Activated T-helper 1 cell treated with anti-CD3 and anti-CD28 coated beads, Interleukin-12 subunit alpha, Interleukin-12 subunit beta, Interleukin-2, Interleukin-4 antibody, amounts not matched to agents 30 ng/mL and 10 ng/mL and 1 ng/mL, durations not matched to agents 14 hours and 24 hours and 36 hours (primary cell): ENCODE measurements around the gene PRKCD. TPM values are rescaled to one million over a fixed set of nuclear protein-coding genes. Genes with fewer than 3 reads are reported as not detected.
A peak's percentile ranks its signal among the peaks of the same experiment; 100 is the strongest.

ENCODE experiments used
- DNase-seq: peaks from one replicate; pipeline ENCODE4 v3.0.0; 2021; ENCODE audit warnings: low spot score
- H3K27ac Mint-ChIP-seq: one replicate; pipeline ENCODE4 v1.8.0; 2021; ENCODE audit warnings: mild to moderate bottlenecking, mixed read lengths
- H3K27me3 Mint-ChIP-seq: one replicate; pipeline ENCODE4 v1.8.0; 2022; ENCODE audit warnings: mild to moderate bottlenecking, moderate library complexity, mixed read lengths; ENCODE audit not compliant: insufficient read depth
- H3K36me3 Mint-ChIP-seq: one replicate; pipeline ENCODE4 v1.8.0; 2021; ENCODE audit warnings: low read depth, mixed read lengths
- H3K4me1 Mint-ChIP-seq: one replicate; pipeline ENCODE4 v1.8.0; 2021; ENCODE audit warnings: low read depth, mixed read lengths
- H3K4me3 Mint-ChIP-seq: one replicate; pipeline ENCODE4 v1.8.0; 2021; ENCODE audit warnings: mild to moderate bottlenecking, moderate library complexity, mixed read lengths
- H3K9me3 Mint-ChIP-seq: one replicate; pipeline ENCODE4 v1.8.0; 2021; ENCODE audit warnings: mixed read lengths
- intact Hi-C: fragments of 100-400 bp; cut with micrococcal nuclease; formaldehyde crosslinking; loops from one replicate; pipeline ENCODE4 v1.15.1; 2024
- total RNA-seq: library from RNA; stranded (reverse); gene quantifications from 2 replicates; pipeline ENCODE4 v1.2.3, GENCODE V29; 2022

Gene PRKCD
- 24.8 and 28.0 TPM in 2 replicates for total RNA-seq

DNA sequence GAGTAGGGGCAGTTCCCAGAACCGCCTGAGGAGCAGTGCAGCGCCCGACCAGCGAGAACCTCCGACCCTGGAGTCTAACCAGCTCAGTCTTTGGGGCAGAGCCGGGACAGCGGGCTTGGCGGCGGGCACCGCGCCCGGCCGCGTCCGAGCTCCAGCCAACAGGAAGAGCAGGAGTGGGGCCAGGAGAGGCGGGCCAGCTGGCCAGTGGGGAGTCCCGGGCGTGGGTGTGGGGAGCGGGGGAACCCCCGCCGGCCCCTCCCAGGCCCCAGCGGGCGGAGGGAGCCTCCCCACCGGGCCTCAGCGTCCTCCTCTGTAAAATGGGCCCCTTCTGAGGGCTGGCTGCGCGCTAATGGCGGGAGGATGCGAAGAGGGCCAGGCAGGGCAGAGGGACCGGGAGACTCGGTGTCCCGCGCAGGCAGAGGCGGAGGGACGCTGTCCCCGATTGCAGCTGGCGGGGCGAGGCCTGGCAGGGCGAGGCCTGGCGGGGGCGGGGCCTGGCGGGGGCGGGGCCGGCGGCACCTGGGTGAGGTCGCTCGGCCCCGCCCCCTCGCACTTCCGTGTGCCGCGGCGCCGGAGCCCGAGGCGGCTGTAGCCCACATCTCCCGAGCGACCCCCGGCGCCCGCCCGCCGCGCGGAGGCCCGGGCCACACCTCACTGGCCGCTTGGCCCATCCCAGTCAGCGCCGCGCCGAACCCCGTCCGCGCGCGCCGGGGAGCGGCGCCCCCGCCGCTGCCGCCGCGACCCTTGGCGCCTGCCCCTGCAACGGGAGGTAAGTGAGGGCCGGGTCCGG lies at the start of gene PRKCD:
TSS of gene PRKCD (plus strand) at position 550 of the 790 bp plus-strand sequence. CDS start 17,214 bp downstream, outside the sequence.
- H3K9me3 Mint-ChIP-seq, result no peaks in the 10 kb centered on the region
- peak within 1 kb of the TSS; percentile 89 for H3K27ac Mint-ChIP-seq
- H3K4me1 Mint-ChIP-seq, result peaks cover 32% of the 10 kb centered on the region
- intact Hi-C loops, result loop anchor here (1.0 to 2.0 kb wide), 3 partner anchors 31 to 46 kb away; partner anchors contain the start of gene RFT1
- peak; percentile 67 for DNase-seq
- no peaks in the 10 kb centered on the region for H3K36me3 Mint-ChIP-seq
- peak within 1 kb of the TSS; percentile 89 for H3K4me3 Mint-ChIP-seq
- peaks cover 18% of the 10 kb centered on the region for H3K27me3 Mint-ChIP-seq

GRCh38 chr3:53111822-53112221 lies 49.2 kb upstream of the PRKCD start:
- intact Hi-C loops, result loop anchor here (10.0 kb wide), 1 partner anchor 603 kb away; no protein-coding TSS in a partner anchor
- Mint-ChIP-seq H3K27me3 (no peaks in the 10 kb centered on the region), H3K36me3 (peaks cover 14% of the 10 kb centered on the region), H3K4me3 (no peak overlapping the region), H3K4me1 (peaks cover 31% of the 10 kb centered on the region), H3K27ac (no peak overlapping the region), H3K9me3 (peaks cover 3% of the 10 kb centered on the region)
- no peak for DNase-seq

DNA sequence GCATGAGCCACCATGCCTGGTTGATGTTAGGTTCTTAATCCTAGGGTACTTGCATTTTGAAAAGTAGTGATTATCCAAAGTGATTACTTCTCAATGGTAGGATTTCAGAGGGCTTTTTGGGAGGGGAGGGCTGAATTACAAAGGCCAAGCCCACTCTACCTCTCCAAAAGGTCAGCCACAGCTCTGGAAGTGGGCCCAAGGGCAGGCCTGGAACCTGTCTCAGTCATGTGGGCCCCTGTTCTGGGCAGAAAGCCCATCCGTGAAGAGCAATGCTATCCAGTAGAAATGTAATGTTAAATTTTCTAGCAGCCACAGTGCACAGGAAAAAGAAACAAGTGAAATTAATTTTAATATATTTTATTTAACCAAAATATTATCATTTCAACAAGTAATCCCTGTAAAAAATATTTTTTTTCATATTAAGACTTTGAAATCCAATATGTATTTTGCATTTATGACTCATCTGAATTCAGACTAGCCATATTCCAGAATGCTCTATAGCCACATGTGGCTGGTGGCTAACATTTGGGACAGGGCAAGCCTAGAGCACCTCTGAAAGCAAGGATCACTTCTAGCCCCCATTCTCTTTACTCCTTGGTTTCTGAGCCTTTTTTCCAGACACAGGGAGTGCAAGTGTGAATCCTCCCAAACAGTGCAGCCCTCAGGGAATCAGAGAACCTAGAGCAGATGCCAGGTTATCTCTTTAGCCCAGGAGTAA lies 47.6 kb upstream of the PRKCD start:
- H3K27me3 Mint-ChIP-seq, result no peaks in the 10 kb centered on the region
- H3K27ac Mint-ChIP-seq, result no peak overlapping the region
- H3K4me3 Mint-ChIP-seq, result no peak overlapping the region
- peaks cover 15% of the 10 kb centered on the region for H3K36me3 Mint-ChIP-seq
- intact Hi-C loops, result loop anchor here (1.0 to 10.0 kb wide), 7 partner anchors 17 to 601 kb away; partner anchors contain the start of genes DCP1A, PRKCD, RFT1 and TKT
- no peak for DNase-seq
- peaks cover 22% of the 10 kb centered on the region for H3K4me1 Mint-ChIP-seq
- H3K9me3 Mint-ChIP-seq, result peaks cover 3% of the 10 kb centered on the region

DNA sequence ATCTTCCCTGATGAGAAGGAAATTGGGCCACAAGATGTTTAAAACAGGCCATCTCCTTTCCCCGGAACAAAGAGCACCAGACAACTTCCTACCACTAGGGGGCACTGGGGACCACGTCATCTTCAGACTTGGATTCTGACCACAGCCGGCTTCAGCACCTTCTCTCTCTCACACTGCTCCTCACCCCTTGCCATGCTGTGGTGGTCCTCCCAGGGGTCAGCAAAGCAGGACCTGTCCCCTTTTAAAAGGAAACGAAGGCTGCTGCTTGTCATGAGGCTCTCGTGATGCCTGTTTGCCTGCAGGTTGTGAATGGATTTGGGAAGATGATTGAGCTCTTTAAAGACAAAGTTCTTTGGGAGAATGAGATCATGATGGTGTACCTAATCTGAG lies 47.0 kb upstream of the PRKCD start:
- peak; percentile 76 for DNase-seq
- H3K27ac Mint-ChIP-seq, result no peak overlapping the region
- peaks cover 19% of the 10 kb centered on the region for H3K4me1 Mint-ChIP-seq
- H3K27me3 Mint-ChIP-seq, result no peaks in the 10 kb centered on the region
- intact Hi-C loops, result loop anchor here (1.0 to 10.0 kb wide), 7 partner anchors 16 to 601 kb away; partner anchors contain the start of genes DCP1A, PRKCD, RFT1 and TKT
- H3K36me3 Mint-ChIP-seq, result peaks cover 17% of the 10 kb centered on the region
- H3K9me3 Mint-ChIP-seq, result peaks cover 2% of the 10 kb centered on the region
- H3K4me3 Mint-ChIP-seq, result no peak overlapping the region

DNA sequence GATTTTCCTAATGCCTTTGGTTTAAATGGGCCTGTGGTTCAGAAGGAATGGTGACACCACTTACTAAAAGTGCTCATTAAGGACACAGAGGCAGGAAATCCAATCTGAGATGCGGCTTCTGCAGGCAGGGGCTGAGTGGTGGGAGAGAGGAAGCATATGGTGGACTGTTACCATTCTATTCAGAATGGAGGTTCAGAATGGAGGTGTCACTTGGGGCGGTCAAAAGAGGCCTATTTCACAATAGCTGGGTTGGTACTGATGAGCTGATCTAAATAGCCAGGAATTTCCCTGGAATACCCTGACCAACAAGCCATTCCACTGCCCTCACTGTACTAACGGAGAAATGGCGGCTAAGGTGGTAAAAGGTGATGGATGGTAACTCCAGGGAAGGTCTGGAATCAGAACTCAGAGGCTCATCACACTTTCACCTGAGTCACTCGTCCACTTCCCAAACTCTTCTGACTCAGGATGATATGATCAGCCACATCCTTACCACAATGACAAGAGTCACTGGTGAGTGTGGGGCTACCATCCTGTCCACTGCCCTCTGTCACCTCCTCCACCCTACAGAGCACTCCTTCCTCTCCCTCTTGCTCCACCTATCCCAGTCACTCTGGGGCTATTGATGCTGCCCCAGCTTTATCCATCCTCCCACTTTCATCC lies 46.5 kb upstream of the PRKCD start:
- DNase-seq, result no peak
- Mint-ChIP-seq H3K4me3 (no peak overlapping the region), H3K9me3 (no peaks in the 10 kb centered on the region)

DNA sequence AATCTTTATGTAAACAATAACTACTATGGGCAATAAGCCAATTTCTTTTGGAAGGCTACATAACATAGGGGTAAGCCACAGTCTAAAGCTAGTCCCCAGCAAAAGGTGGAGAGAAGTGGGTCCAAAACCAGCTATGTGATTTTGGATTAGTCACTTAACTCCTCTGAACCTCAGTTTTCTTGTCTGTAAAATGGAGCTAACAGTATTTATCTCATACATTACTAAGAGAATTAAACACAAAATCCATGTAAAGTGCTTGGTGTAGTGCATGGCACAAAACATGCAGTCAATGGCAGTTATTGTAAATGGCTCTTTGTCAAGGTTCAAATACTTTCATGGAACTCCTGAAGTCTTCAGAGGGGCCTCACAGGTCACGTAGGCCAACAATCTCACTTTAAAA lies 44.1 kb upstream of the PRKCD start:
- H3K9me3 Mint-ChIP-seq, result no peaks in the 10 kb centered on the region
- H3K27ac Mint-ChIP-seq, result no peak overlapping the region
- H3K4me1 Mint-ChIP-seq, result peaks cover under 1% of the 10 kb centered on the region
- H3K36me3 Mint-ChIP-seq, result peaks cover 27% of the 10 kb centered on the region
- DNase-seq, result no peak
- H3K27me3 Mint-ChIP-seq, result no peaks in the 10 kb centered on the region
- intact Hi-C loops, result loop anchor here (10.0 kb wide), 1 partner anchor 598 kb away; no protein-coding TSS in a partner anchor
- H3K4me3 Mint-ChIP-seq, result no peak overlapping the region

More for the DNA sequence above, 46.5 kb upstream of the PRKCD start:
- Mint-ChIP-seq H3K27me3 (no peaks in the 10 kb centered on the region), H3K27ac (no peak overlapping the region), H3K4me1 (peaks cover 14% of the 10 kb centered on the region), H3K36me3 (peaks cover 14% of the 10 kb centered on the region)
- intact Hi-C loops, result loop anchor here (1.0 to 10.0 kb wide), 7 partner anchors 16 to 600 kb away; partner anchors contain the start of genes DCP1A, PRKCD, RFT1 and TKT

DNA sequence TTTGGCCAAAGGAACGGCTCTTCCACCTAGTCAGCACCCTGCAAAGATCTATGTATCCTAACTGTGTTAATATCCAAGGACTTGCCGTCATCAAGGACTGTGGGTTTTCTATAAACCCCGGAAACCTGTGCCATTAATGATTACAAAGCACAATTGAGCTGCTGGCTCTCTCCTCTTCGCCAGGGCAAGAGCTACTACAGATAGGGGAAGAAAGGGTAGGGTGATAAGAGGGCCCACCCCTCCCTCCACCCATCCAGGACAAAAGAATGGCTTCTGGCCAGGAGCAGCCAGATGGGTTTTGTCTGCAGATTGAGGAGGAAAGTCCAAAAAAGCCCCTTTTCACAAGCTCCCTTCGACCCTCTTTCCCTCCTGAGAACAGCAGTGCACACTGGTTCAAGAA lies 40.7 kb upstream of the PRKCD start:
- Mint-ChIP-seq H3K9me3 (no peaks in the 10 kb centered on the region), H3K27ac (no peak overlapping the region), H3K4me1 (peaks cover 5% of the 10 kb centered on the region), H3K4me3 (no peak overlapping the region), H3K36me3 (peaks cover 51% of the 10 kb centered on the region), H3K27me3 (no peaks in the 10 kb centered on the region)
- no peak for DNase-seq
- intact Hi-C loops, result no loop called here

DNA sequence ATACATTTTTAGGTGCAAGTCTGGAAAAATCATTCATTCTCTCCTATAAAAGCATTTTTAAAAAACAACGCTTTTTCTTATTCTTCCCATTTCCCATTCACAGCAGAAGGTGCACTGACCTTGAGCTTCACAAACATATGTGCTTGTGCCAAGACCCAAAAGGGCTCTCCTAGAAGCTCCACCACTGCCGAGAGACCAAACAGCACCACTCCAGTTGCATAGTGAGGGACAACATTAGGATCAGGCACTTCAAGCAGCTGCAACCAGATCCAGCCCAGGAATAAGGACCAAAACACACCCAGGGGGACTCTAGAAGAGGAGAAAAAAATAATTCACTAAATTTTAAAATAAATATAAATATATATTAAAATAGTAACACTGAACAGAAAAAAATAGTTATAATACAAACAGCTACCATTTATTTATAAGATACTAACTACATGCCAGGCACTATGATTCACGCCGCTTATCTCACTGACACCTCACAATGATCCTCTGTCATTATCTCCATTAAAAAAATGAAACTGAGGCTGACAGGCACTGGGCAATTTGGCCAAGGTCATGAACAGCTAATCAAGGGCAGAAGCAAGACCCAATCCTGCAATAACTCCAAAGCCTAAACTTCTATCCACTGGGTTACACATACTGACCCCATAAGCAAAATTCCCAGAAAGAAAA lies 38.6 kb upstream of the PRKCD start:
- no peak overlapping the region for H3K27ac Mint-ChIP-seq
- no peak for DNase-seq
- H3K4me3 Mint-ChIP-seq, result no peak overlapping the region
- H3K4me1 Mint-ChIP-seq, result peaks cover 5% of the 10 kb centered on the region
- intact Hi-C loops, result no loop called here
- no peaks in the 10 kb centered on the region for H3K9me3 Mint-ChIP-seq
- no peaks in the 10 kb centered on the region for H3K27me3 Mint-ChIP-seq
- peaks cover 51% of the 10 kb centered on the region for H3K36me3 Mint-ChIP-seq

GRCh38 chr3:53122933-53123305 lies 38.1 kb upstream of the PRKCD start:
- Mint-ChIP-seq H3K4me1 (peaks cover 5% of the 10 kb centered on the region), H3K27ac (no peak overlapping the region), H3K4me3 (no peak overlapping the region), H3K27me3 (no peaks in the 10 kb centered on the region), H3K36me3 (peaks cover 51% of the 10 kb centered on the region), H3K9me3 (no peaks in the 10 kb centered on the region)
- DNase-seq, result no peak
- intact Hi-C loops, result no loop called here

DNA sequence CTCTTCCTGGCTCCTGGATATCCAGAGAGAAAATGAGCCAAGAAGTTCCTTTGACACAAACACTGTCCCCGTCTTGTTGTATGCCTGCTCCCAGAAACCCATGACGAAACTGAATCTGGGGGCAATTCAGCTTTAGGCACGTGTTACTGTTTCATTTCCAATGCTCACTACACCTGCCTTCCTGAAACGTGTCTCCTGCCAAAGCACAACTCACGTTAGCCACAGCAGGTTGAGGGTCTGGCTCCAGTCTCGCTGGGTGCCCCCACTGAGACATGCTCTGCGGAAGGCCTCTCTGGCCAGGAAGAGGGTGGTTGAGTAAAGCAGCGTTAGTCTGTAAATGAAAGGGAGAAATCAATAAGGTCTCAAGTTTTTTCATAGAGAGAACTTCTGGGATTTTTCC lies 37.5 kb upstream of the PRKCD start:
- Mint-ChIP-seq H3K4me3 (no peak overlapping the region), H3K36me3 (peaks cover 46% of the 10 kb centered on the region), H3K9me3 (no peaks in the 10 kb centered on the region), H3K27ac (peak overlapping the region; percentile 29), H3K4me1 (peaks cover 5% of the 10 kb centered on the region), H3K27me3 (no peaks in the 10 kb centered on the region)
- intact Hi-C loops, result no loop called here
- no peak for DNase-seq

DNA sequence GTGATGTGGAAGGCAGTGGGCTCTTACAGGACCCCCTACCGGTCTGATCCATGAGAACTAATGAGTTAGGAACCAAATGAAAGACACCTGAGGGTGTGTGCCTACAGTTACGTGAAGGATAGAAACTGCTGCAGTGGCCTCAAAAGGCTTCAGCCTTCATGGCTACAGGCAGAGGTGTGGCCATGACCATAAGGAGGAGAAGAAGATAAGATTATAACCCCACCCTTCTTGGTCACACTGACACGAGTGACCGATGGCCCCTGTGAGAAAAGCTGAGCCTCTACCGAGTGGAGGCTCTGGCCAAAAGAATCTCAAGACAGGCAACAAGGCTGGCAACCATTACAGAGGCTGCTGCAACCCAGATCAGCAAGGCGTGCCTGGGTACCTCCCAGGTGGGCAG lies 37.1 kb upstream of the PRKCD start:
- H3K4me1 Mint-ChIP-seq, result peaks cover 5% of the 10 kb centered on the region
- H3K4me3 Mint-ChIP-seq, result no peak overlapping the region
- no peak for DNase-seq
- H3K27ac Mint-ChIP-seq, result no peak overlapping the region
- no peaks in the 10 kb centered on the region for H3K27me3 Mint-ChIP-seq
- H3K9me3 Mint-ChIP-seq, result no peaks in the 10 kb centered on the region
- H3K36me3 Mint-ChIP-seq, result peaks cover 43% of the 10 kb centered on the region
- intact Hi-C loops, result no loop called here

- peaks cover 26% of the 10 kb centered on the region for H3K4me1 Mint-ChIP-seq
- DNase-seq, result no peak
- no peak overlapping the region for H3K4me3 Mint-ChIP-seq
- no peaks in the 10 kb centered on the region for H3K9me3 Mint-ChIP-seq
- H3K27ac Mint-ChIP-seq, result no peak overlapping the region
- H3K36me3 Mint-ChIP-seq, result peaks cover 28% of the 10 kb centered on the region
- no peaks in the 10 kb centered on the region for H3K27me3 Mint-ChIP-seq
- intact Hi-C loops, result no loop called here
These were observed 34.4 kb upstream of the PRKCD start for GRCh38 chr3:53126601-53127000.
